HL-60 (cell line): ENCODE results near the gene FIG4.

ENCODE experiments used
- DNase-seq, 2 experiments: peaks; one replicate each; pipeline ENCODE4 v3.0.0-alpha.2; 2010 to 2020; ENCODE audit warnings: low read depth in 1 of 2, low spot score in 1 of 2
- H3K27ac ChIP-seq: fragments of 250-450 bp; sonication (Bioruptor Pico); replicated peaks from 2 replicates; pipeline ENCODE4 v1.5.1; 2020; ENCODE audit warnings: mild to moderate bottlenecking, moderate library complexity
- H3K27me3 ChIP-seq: fragments of 250-450 bp; sonication (Bioruptor Pico); 2 replicates; pipeline ENCODE4 v1.5.1; 2021; ENCODE audit warnings: mild to moderate bottlenecking, moderate library complexity; ENCODE audit not compliant: insufficient read depth, poor library complexity, severe bottlenecking
- H3K4me3 ChIP-seq: replicated peaks from 2 replicates; pipeline ENCODE4 v1.5.1; 2011; ENCODE audit warnings: mild to moderate bottlenecking, control low read depth, low read length; ENCODE audit not compliant: insufficient read depth
- GABPA ChIP-seq: IDR thresholded peaks from 2 replicates; pipeline ENCODE4 v1.6.1; 2012; ENCODE audit warnings: low read depth
- POLR2AphosphoS5 ChIP-seq: IDR thresholded peaks from 2 replicates; pipeline ENCODE4 v1.6.1; 2012; ENCODE audit warnings: low read depth
- REST ChIP-seq: IDR thresholded peaks from 2 replicates; pipeline ENCODE4 v1.6.1; 2012; ENCODE audit warnings: low read depth; ENCODE audit not compliant: insufficient replicate concordance
- SPI1 ChIP-seq: IDR thresholded peaks from 2 replicates; pipeline ENCODE4 v1.6.1; 2012; ENCODE audit warnings: low read depth, mild to moderate bottlenecking, borderline replicate concordance
- TF ChIP-seq, protein P1 (sequence below): IDR thresholded peaks from one replicate; pipeline ENCODE4 v1.5.1; 2011; ENCODE audit warnings: low read length, control low read depth, inconsistent platforms; ENCODE audit not compliant: insufficient read depth

FIG4 gene

GRCh38 chr6:109759098-109759955 is 68.2 kb downstream of the FIG4 start:
- Histone ChIP-seq H3K27ac (no peak overlapping the region), H3K27me3 (no peaks in the 10 kb centered on the region), H3K4me3 (no peak overlapping the region)
- TF ChIP-seq REST = no peak
- TF ChIP-seq GABPA = no peak
- no peak for TF ChIP-seq POLR2AphosphoS5
- TF ChIP-seq, protein P1, sequence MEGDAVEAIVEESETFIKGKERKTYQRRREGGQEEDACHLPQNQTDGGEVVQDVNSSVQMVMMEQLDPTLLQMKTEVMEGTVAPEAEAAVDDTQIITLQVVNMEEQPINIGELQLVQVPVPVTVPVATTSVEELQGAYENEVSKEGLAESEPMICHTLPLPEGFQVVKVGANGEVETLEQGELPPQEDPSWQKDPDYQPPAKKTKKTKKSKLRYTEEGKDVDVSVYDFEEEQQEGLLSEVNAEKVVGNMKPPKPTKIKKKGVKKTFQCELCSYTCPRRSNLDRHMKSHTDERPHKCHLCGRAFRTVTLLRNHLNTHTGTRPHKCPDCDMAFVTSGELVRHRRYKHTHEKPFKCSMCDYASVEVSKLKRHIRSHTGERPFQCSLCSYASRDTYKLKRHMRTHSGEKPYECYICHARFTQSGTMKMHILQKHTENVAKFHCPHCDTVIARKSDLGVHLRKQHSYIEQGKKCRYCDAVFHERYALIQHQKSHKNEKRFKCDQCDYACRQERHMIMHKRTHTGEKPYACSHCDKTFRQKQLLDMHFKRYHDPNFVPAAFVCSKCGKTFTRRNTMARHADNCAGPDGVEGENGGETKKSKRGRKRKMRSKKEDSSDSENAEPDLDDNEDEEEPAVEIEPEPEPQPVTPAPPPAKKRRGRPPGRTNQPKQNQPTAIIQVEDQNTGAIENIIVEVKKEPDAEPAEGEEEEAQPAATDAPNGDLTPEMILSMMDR = no peak
- TF ChIP-seq SPI1 = no peak
- no peak for DNase-seq

DNA sequence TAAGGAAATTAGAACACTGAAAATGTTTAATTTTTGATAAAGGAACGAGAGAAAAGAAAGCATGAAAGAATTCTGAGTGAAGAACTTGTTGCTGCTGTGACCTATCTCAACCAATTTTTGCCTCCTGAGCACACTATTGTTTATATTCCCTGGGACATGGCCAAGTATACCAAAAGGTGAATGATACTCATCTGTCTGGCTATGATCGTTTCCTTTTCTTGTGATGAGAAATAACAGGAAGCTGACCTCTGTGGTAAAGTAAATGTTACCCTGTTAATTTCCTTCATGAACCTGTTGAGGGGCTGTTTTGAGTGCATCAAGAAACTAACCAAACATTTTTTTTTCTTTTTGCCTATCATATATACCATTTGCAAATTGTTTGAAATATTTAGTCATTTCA is 69.1 kb downstream of the FIG4 start:
- no peak overlapping the region for H3K27ac ChIP-seq
- no peaks in the 10 kb centered on the region for H3K27me3 ChIP-seq
- TF ChIP-seq REST = no peak
- no peak for TF ChIP-seq SPI1
- TF ChIP-seq POLR2AphosphoS5 = no peak
- TF ChIP-seq, protein P1 = no peak
- DNase-seq = no peak
- H3K4me3 ChIP-seq = no peak overlapping the region

GRCh38 chr6:109762166-109762565 is 71.1 kb downstream of the FIG4 start:
- no peaks in the 10 kb centered on the region for H3K27me3 ChIP-seq
- no peak overlapping the region for H3K27ac ChIP-seq
- H3K4me3 ChIP-seq = no peak overlapping the region
- DNase-seq = no peak
- TF ChIP-seq, protein P1 = no peak
- TF ChIP-seq REST = no peak
